Peyer's patch (tissue), 4 donors: ENCODE results near the gene STEAP1B.

ENCODE experiments used
- CTCF ChIP-seq, 6 experiments: fragments of 450-650 bp in 4 of 6; fragments of 200-600 bp in 2 of 6; sonication (generic) in 1 of 6; IDR thresholded peaks; one replicate each; pipeline ENCODE4 v1.5.1; 2017 to 2019; ENCODE audit warnings: antibody characterized with exemption in 6 of 6, mild to moderate bottlenecking in 3 of 6, moderate library complexity in 1 of 6
- POLR2A ChIP-seq, 2 donors: fragments of 450-650 bp; IDR thresholded peaks; one replicate each; pipeline ENCODE4 v1.5.1; 2017; ENCODE audit warnings: antibody characterized with exemption in 2 of 2, mild to moderate bottlenecking in 2 of 2, moderate library complexity in 2 of 2

- TF ChIP-seq CTCF (IDR thresholded peaks at IDR 0.05): no peak
- no peak for TF ChIP-seq POLR2A (IDR thresholded peaks at IDR 0.05)
Observed at GRCh38 chr7:22477876-22478450, 22.0 kb downstream of the STEAP1B start.
